Memory B cell (primary cell): ENCODE measurements around the gene XKR7.
"Not testable (repeated sequence)": the region's sequence is repeated elsewhere in the genome, so short reads cannot be mapped to it uniquely, and the experiment has no call there.

Experiments used
- ATAC-seq: fragments of 150-1000 bp; cut with Tn5 transposase; 2 replicates; pipeline ENCODE4 v1.10.0; 2021; ENCODE audit warnings: low read depth, mild to moderate bottlenecking, moderate library complexity
- DNase-seq, 2 donors: peaks; one replicate each; pipeline ENCODE4 v3.0.0; 2022; ENCODE audit warnings: low spot score in 2 of 2
- H3K27ac Mint-ChIP-seq: one replicate; pipeline ENCODE4 v1.8.0; 2022; ENCODE audit warnings: mild to moderate bottlenecking, moderate library complexity, mixed read lengths
- H3K27me3 Mint-ChIP-seq: one replicate; pipeline ENCODE4 v1.8.0; 2022; ENCODE audit warnings: mixed read lengths
- H3K36me3 Mint-ChIP-seq: one replicate; pipeline ENCODE4 v1.8.0; 2022; ENCODE audit warnings: mild to moderate bottlenecking, mixed read lengths
- H3K4me1 Mint-ChIP-seq: one replicate; pipeline ENCODE4 v1.8.0; 2022; ENCODE audit warnings: mixed read lengths
- H3K4me3 Mint-ChIP-seq: one replicate; pipeline ENCODE4 v1.8.0; 2022; ENCODE audit warnings: mild to moderate bottlenecking, moderate library complexity, mixed read lengths
- H3K9me3 Mint-ChIP-seq: one replicate; pipeline ENCODE4 v1.8.0; 2022; ENCODE audit warnings: mixed read lengths

The XKR7 gene

DNA sequence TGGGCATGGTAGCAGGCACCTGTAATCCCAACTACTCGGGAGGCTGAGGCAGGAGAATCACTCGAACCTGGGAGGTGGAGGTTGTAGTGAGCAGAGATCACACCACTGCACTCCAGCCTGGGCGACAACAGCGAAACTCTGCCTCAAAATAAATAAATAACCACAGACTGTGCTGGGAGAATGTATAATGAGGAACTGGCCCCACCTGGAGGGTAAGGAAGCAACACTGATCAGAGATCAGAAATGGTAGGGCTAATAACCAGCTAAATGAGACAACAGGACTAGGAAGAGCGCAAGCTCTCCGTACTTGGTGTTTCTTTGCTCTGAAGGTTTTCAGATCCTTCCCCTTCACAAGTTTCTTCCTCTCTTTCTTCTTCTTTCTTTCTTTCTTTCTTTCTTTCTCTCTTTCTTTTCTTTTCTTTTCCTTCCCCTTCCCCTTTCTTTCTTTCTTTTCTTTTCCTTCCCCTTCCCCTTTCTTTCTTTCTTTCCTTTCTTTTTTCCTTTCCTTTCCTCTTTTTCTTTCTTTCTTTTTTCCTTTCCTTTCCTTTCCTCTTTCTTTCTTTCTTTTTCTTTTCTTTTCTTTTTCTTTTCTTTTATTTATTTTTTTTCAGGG lies 56.8 kb downstream of the XKR7 start:
- Mint-ChIP-seq H3K4me1 (peaks cover 10% of the 10 kb centered on the region), H3K27ac (no peak overlapping the region), H3K27me3 (peaks cover 24% of the 10 kb centered on the region), H3K9me3 (no peaks in the 10 kb centered on the region), H3K36me3 (no peaks in the 10 kb centered on the region), H3K4me3 (no peak overlapping the region)
- ATAC-seq (peak; percentile 96), DNase-seq (peak in 1 of 2 donors; percentile 11)

DNA sequence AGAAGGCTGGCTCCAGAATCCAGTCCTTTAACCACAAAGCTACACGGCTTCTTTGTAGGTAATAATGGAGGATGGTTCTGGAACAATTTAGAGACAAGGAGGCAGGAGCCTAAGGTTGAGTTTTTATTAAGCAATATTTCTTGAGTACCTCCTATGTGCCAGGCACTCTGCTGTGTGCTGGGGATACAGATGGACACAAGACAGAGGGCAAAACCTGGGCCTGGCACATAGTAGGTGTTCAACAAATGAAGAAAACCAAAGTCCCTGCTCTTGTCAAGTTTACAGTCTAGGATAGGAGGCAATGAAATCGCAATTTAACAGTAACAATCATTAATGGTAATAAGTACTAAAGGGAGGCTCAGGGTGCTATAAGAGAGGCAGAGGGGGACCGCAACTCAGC lies 59.7 kb downstream of the XKR7 start:
- H3K4me1 Mint-ChIP-seq = peaks cover 4% of the 10 kb centered on the region
- H3K27ac Mint-ChIP-seq = no peak overlapping the region
- peaks cover 13% of the 10 kb centered on the region for H3K27me3 Mint-ChIP-seq
- ATAC-seq = no peak
- no peaks in the 10 kb centered on the region for H3K36me3 Mint-ChIP-seq
- H3K4me3 Mint-ChIP-seq = no peak overlapping the region
- DNase-seq = no peak
- H3K9me3 Mint-ChIP-seq = no peaks in the 10 kb centered on the region

DNA sequence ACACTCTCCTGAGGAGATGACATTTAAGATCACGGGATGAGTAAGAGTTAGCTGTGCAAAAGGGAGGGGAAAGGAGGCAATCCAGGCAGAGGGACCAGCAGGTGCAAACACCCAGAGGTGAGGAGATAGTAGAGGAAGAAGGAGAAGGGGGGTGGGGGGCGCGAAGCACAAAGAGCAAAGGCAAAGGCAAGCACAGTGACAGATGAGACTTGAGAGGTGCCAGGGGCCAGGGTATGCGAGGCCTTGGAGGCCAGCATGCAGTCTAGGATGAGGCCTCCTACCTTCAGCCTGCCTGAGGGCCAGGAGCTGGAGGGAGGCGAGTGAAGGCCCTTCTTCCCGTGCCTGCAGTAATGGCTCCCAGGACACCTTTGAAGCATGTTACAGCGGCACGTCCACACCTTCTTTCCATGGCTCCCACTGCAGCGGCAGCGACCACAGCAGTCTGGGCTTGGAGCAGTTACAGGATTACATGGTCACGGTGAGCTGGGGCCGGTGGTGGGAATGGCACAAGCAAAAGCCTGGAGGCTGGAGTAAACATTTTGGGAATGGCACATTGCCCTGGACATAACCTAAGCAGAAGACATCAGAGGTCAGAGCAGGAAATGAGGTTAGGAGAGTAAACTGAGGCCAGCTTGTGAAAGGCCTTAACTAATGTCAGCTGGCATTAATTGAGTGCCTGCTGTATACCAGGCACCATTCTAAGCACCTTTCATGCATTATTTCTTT lies 60.9 kb downstream of the XKR7 start:
- Mint-ChIP-seq H3K4me3 (no peak overlapping the region), H3K9me3 (no peaks in the 10 kb centered on the region), H3K36me3 (no peaks in the 10 kb centered on the region), H3K27ac (no peak overlapping the region), H3K27me3 (peaks cover 9% of the 10 kb centered on the region), H3K4me1 (peaks cover 10% of the 10 kb centered on the region)
- no peak for ATAC-seq
- DNase-seq = no peak

DNA sequence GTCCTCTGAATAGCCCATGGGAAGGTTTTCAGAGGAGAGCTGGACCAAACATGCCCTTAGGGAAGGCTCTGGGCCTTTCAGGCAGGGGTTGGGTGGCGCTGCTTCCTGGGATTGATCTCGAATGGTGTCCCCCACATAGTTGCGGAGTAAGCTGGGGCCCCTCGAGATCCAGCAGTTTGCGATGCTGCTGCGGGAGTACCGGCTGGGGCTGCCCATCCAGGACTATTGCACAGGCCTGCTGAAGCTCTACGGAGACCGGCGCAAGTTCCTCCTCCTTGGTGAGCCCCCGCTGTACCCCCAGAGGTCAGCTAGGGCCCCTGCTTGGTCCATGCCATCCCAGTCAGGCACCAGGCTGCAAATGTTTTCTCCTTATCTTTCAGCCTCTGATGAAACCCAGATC lies 61.6 kb downstream of the XKR7 start:
- Mint-ChIP-seq H3K27me3 (peaks cover 9% of the 10 kb centered on the region), H3K27ac (no peak overlapping the region)

DNA sequence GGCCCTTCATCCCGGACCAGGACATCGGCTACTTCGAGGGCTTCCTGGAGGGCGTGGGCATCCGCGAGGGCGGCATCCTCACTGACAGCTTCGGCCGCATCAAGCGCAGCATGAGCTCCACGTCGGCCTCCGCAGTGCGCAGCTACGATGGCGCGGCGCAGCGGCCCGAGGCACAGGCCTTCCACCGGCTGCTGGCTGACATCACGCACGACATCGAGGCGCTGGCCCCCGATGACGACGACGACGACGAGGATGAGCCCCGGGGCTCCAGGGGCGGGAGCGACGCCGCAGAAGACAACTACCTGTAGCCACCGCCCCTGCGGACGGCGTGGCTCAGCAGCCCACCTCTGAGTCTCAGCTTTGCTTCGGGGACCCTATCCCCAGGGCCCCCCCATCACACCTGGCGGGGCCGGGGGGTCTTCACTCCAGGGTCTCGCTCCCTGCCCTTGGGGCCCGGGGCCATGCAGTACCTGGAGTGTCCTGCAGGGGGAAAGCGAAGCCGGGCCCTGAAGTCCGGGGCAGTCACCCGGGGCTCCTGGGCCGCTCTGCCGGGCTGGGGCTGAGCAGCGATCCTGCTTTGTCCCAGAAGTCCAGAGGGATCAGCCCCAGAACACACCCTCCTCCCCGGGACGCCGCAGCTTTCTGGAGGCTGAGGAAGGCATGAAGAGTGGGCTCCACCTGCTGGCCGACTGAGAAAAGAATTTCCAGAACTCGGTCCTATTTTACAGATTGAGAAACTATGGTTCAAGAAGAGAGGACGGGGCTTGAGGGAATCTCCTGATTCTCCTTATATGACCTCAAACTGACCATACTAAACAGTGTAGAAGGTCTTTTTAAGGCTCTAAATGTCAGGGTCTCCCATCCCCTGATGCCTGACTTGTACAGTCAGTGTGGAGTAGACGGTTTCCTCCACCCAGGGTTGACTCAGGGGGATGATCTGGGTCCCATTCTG lies 63.3 kb downstream of the XKR7 start:
- ATAC-seq = peak; percentile 55
- peak; percentile 60 to 76 for DNase-seq
- Mint-ChIP-seq H3K36me3 (no peaks in the 10 kb centered on the region), H3K4me3 (peak overlapping the region; percentile 67), H3K27ac (no peak overlapping the region), H3K27me3 (peaks cover 12% of the 10 kb centered on the region), H3K4me1 (peaks cover 18% of the 10 kb centered on the region), H3K9me3 (no peaks in the 10 kb centered on the region)

More for the DNA sequence above, 61.6 kb downstream of the XKR7 start:
- Mint-ChIP-seq H3K4me3 (no peak overlapping the region), H3K4me1 (peaks cover 10% of the 10 kb centered on the region), H3K36me3 (no peaks in the 10 kb centered on the region), H3K9me3 (no peaks in the 10 kb centered on the region)
- no peak for DNase-seq
- no peak for ATAC-seq

DNA sequence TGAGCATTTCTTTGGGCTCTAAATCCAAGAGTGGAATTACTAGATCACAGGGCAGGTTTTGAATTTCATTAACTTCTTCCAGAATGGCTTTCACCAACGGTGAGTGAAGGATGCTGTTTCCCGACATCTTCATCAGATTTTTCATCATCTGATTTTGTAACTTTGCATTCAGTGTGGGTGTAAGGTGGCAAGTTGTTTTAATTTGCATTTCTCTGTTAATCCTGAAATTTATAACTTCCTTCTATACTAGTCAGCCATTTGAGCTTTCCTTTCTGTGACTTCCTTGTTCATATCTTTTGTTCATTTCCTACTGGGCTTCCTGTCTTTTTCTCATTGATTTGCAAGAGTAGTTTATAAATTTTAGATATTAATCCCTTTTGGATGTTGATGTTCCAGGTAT lies 65.4 kb downstream of the XKR7 start:
- no peak overlapping the region for H3K27ac Mint-ChIP-seq
- no peaks in the 10 kb centered on the region for H3K36me3 Mint-ChIP-seq
- peaks cover 9% of the 10 kb centered on the region for H3K27me3 Mint-ChIP-seq
- no peak for DNase-seq
- ATAC-seq = no peak
- peaks cover 21% of the 10 kb centered on the region for H3K4me1 Mint-ChIP-seq
- H3K4me3 Mint-ChIP-seq = no peak overlapping the region
- peaks cover 3% of the 10 kb centered on the region for H3K9me3 Mint-ChIP-seq

DNA sequence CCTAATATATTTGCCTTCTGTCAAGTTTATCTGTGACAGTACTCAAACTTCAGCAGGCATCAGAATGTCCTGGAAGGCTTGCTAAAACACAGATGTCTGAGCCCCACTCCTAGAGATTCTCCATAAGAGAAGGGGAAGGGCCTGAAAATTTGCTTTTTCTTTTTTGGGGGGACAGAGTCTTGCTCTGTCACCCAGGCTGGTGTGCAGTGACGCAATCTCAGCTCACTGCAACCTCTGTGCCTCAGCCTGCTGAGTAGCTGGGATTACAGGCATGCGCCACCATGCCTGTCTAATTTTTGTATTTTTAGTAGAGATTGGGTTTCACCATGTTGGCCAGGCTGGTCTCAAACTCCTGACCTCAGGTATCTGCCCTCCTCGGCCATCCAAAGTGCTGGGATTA lies 65.8 kb downstream of the XKR7 start:
- peaks cover 21% of the 10 kb centered on the region for H3K4me1 Mint-ChIP-seq
- H3K36me3 Mint-ChIP-seq, H3K9me3 Mint-ChIP-seq, H3K27ac Mint-ChIP-seq, H3K27me3 Mint-ChIP-seq, H3K4me3 Mint-ChIP-seq, ATAC-seq, DNase-seq: not testable (repeated sequence)

DNA sequence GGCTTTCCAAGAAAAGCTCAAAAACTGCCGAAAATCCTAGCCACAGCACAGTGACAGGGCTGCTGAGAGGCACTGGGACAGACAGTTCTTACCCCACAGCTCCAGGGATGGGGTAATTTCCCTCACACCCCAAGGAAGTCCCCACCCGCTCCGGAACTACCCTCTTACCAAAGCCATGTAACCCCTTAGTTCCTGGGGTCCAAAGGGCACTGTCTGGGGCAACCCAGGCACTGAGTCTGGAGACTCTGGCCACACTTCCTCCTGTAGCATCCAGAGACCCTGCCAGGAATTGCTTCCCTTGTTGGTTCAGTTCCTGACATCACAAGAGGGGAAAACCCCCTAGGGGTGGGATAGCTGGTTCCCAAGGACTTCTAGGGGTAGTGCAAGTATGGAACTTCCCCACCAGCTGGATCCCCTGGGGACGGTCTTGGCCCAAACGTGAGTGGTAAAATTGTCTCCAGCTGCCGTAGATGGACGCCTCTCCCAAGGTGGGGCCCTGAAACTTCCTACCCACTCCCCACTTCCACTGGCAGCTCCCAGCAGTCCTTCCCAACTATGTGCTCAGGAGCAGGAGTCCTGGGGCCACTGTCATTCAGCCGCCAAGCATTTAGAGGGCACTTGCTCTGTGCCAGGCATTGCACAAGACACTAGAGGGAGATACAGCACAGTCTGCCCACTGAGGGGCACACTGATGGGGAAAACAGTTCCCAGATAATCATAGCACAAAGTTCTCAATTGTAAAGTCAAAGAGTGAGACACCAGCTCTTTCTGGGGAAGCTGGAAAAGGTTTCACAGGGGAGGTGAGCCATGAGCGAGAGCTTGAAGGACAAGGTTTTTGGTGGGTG lies 66.9 kb downstream of the XKR7 start:
- Mint-ChIP-seq H3K27me3 (peaks cover 6% of the 10 kb centered on the region), H3K4me3 (no peak overlapping the region), H3K9me3 (peaks cover 3% of the 10 kb centered on the region), H3K4me1 (peaks cover 25% of the 10 kb centered on the region), H3K36me3 (no peaks in the 10 kb centered on the region), H3K27ac (no peak overlapping the region)
- ATAC-seq = peak; percentile 53
- DNase-seq = no peak

DNA sequence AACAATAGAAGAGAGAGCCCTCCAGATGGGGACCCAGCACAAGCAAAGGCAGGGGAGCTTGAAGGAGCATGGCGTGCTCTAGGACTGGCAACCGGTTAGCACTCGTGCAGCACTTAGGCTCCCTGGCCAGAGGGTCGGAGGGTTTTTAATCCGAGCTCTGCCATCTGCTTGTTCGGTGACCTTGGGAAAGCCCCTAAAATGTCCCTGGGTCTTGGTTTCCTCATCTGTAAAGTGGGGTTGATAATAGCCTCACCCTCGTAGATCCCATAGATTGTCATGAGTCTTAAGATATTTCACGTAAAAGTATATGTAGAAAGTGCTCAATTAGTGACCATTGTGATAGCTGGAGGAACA lies 67.5 kb downstream of the XKR7 start:
- peaks cover 3% of the 10 kb centered on the region for H3K9me3 Mint-ChIP-seq
- no peak overlapping the region for H3K4me3 Mint-ChIP-seq
- ATAC-seq (peak; percentile 4), DNase-seq (no peak)
- no peaks in the 10 kb centered on the region for H3K36me3 Mint-ChIP-seq
- H3K4me1 Mint-ChIP-seq = peaks cover 30% of the 10 kb centered on the region
- H3K27ac Mint-ChIP-seq = no peak overlapping the region
- peaks cover 6% of the 10 kb centered on the region for H3K27me3 Mint-ChIP-seq

DNA sequence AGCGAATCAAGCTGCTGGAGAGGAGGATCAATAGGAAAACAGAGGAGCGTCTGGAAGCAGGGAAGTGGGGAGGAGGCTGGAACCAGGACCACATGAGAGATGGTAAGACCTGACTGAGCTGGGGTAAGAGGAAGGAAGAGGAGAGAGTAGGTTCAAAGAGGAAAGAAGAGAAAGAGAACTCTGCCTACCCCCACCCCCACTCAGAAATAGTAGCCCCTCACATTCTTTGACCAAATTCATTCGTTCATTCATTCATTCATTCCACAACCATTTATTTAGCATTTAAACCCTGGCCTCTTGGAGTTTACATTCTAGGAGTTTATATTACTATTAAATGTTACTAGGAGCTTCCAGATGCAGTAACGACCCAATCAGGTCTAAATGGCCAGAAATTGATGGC lies 68.3 kb downstream of the XKR7 start:
- no peak overlapping the region for H3K4me3 Mint-ChIP-seq
- H3K27ac Mint-ChIP-seq = no peak overlapping the region
- DNase-seq (no peak), ATAC-seq (no peak)
- H3K27me3 Mint-ChIP-seq = peaks cover 6% of the 10 kb centered on the region
- peaks cover 38% of the 10 kb centered on the region for H3K4me1 Mint-ChIP-seq
- H3K9me3 Mint-ChIP-seq = peaks cover 3% of the 10 kb centered on the region
- no peaks in the 10 kb centered on the region for H3K36me3 Mint-ChIP-seq

DNA sequence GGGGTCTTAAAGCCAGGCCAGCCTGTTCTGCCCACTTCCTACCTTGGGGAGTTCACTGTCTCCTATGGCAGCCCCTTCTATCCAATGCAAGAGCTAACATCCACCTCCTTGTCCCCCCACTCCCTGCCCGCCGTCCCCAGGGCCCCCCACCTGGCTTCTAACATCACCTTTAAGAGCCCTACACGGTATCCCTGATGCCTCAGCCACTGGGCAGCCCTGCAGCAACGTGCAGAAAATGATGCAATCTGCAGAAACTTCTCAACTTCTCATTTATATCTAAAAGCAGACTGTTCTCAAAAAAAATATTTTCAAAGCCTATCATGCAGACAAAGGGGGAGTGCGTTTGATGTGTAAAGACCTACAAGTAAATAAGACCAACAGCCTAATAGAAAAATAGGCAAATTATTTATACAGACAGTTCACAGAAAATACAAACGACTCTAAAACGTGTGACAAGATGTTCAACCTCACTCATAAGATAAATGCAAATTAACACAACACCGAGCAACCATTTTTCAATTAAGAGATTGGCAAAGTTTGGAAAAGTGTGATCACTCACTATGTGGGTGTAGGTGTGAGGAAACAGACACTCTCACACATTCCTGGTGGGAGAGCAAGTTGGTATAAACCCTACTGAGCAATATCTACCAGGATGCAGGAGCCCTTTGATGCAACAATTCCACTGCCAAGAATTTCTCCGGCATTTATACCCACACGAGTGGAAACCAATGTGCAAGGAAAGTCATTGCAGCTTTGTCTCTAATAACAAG lies 69.0 kb downstream of the XKR7 start:
- H3K27me3 Mint-ChIP-seq = peaks cover 6% of the 10 kb centered on the region
- peaks cover 42% of the 10 kb centered on the region for H3K4me1 Mint-ChIP-seq
- no peaks in the 10 kb centered on the region for H3K36me3 Mint-ChIP-seq
- peaks cover 3% of the 10 kb centered on the region for H3K9me3 Mint-ChIP-seq
- H3K27ac Mint-ChIP-seq = no peak overlapping the region
- H3K4me3 Mint-ChIP-seq = no peak overlapping the region
- ATAC-seq = no peak
- no peak for DNase-seq

DNA sequence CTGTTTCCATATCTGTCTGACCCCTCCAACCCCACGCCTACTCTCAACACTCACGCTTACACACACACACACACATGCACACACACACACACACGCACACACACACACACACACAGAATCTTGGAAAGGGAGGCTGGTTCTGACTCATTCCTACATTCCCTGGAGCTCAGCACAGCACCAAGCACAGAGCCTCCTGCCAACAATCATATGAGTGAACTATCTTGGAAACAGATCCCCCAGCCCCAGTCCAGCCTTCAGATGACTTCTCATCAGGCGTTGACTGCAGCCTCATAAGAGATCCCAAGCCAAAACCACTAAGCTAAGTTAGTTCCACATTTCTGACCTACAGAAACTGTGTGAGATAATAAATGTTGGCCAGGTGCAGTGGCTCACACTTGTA lies 70.0 kb downstream of the XKR7 start:
- no peak for DNase-seq
- peaks cover 48% of the 10 kb centered on the region for H3K4me1 Mint-ChIP-seq

More for the DNA sequence above, 70.0 kb downstream of the XKR7 start:
- H3K36me3 Mint-ChIP-seq = no peaks in the 10 kb centered on the region
- no peak for ATAC-seq
- H3K27me3 Mint-ChIP-seq = peaks cover 3% of the 10 kb centered on the region
- H3K27ac Mint-ChIP-seq = no peak overlapping the region
- no peak overlapping the region for H3K4me3 Mint-ChIP-seq
- H3K9me3 Mint-ChIP-seq = peaks cover 3% of the 10 kb centered on the region
